GM21528 (cell line): ENCODE measurements around the gene AADACL2.
"Not testable (repeated sequence)": the region's sequence is repeated elsewhere in the genome, so short reads cannot be mapped to it uniquely, and the experiment has no call there.

ENCODE experiments used
- ATAC-seq: cut with Tn5 transposase; IDR thresholded peaks from one replicate; pipeline ENCODE4 v1.9.1; 2021; ENCODE audit warnings: mild to moderate bottlenecking, moderate library complexity; ENCODE audit not compliant: unreplicated experiment, low FRiP score

Gene AADACL2

GRCh38 chr3:151761581-151761980 lies 27.9 kb downstream of the AADACL2 start:
- ATAC-seq = no peak

GRCh38 chr3:151764699-151765098 lies 31.0 kb downstream of the AADACL2 start:
- not testable (repeated sequence) for ATAC-seq

- ATAC-seq = no peak
Measured at GRCh38 chr3:151765685-151766084, 32.0 kb downstream of the AADACL2 start.

GRCh38 chr3:151766454-151766853 lies 32.7 kb downstream of the AADACL2 start:
- ATAC-seq = no peak

GRCh38 chr3:151768393-151768930 lies 34.7 kb downstream of the AADACL2 start:
- no peak for ATAC-seq

GRCh38 chr3:151769175-151769574 lies 35.4 kb downstream of the AADACL2 start:
- no peak for ATAC-seq

- no peak for ATAC-seq
Measured at GRCh38 chr3:151770956-151771355, 37.2 kb downstream of the AADACL2 start.

GRCh38 chr3:151772825-151773480 lies 39.2 kb downstream of the AADACL2 start:
- ATAC-seq = no peak

GRCh38 chr3:151774235-151774634 lies 40.5 kb downstream of the AADACL2 start:
- no peak for ATAC-seq

GRCh38 chr3:151774910-151775309 lies 41.2 kb downstream of the AADACL2 start:
- ATAC-seq = no peak

- no peak for ATAC-seq
Measured at GRCh38 chr3:151775314-151776258, 41.9 kb downstream of the AADACL2 start.

GRCh38 chr3:151776259-151776740 lies 42.6 kb downstream of the AADACL2 start:
- ATAC-seq = no peak

GRCh38 chr3:151777880-151778279 lies 44.2 kb downstream of the AADACL2 start:
- ATAC-seq = no peak

GRCh38 chr3:151787626-151788025 lies 53.9 kb downstream of the AADACL2 start:
- ATAC-seq = no peak

GRCh38 chr3:151788401-151788800 lies 54.7 kb downstream of the AADACL2 start:
- ATAC-seq = no peak

GRCh38 chr3:151789853-151790463 lies 56.2 kb downstream of the AADACL2 start:
- ATAC-seq = no peak

GRCh38 chr3:151790763-151791162 lies 57.0 kb downstream of the AADACL2 start:
- ATAC-seq = not testable (repeated sequence)

- no peak for ATAC-seq
Measured at GRCh38 chr3:151792411-151792810, 58.7 kb downstream of the AADACL2 start.

GRCh38 chr3:151793636-151794035 lies 59.9 kb downstream of the AADACL2 start:
- ATAC-seq = no peak

GRCh38 chr3:151794080-151794479 lies 60.4 kb downstream of the AADACL2 start:
- ATAC-seq = no peak

GRCh38 chr3:151795276-151795675 lies 61.5 kb downstream of the AADACL2 start:
- ATAC-seq = no peak
